Activated CD8-positive, alpha-beta T cell treated with anti-CD3 and anti-CD28 coated beads for 36 hours (primary cell): ENCODE results near the gene LTF. TPM values are rescaled to one million over a fixed set of nuclear protein-coding genes. Genes with fewer than 3 reads are reported as not detected.

ENCODE experiments used
- ATAC-seq: fragments of 200-7000 bp; cut with Tn5 transposase; one replicate; pipeline ENCODE4 v1.10.0; 2021; ENCODE audit warnings: mild to moderate bottlenecking, moderate library complexity
- CTCF ChIA-PET: fragments of 350-600 bp; sonication (Branson Sonifier 250); formaldehyde crosslinking; loops from one replicate; lab custom pipeline; 2021; ENCODE audit warnings: antibody characterized with exemption; lab: Charles Lee
- POLR2A ChIA-PET: fragments of 350-600 bp; sonication (Branson Sonifier 250); formaldehyde crosslinking; loops from one replicate; lab custom pipeline; 2021; ENCODE audit warnings: antibody characterized with exemption; lab: Charles Lee
- DNase-seq: peaks from one replicate; pipeline ENCODE4 v3.0.0-alpha.2; 2020
- H3K27ac Mint-ChIP-seq: one replicate; pipeline ENCODE4 v1.8.0; 2021; ENCODE audit warnings: mild to moderate bottlenecking, mixed read lengths
- H3K27me3 Mint-ChIP-seq: one replicate; pipeline ENCODE4 v1.8.0; 2021; ENCODE audit warnings: mixed read lengths
- H3K36me3 Mint-ChIP-seq: one replicate; pipeline ENCODE4 v1.8.0; 2021; ENCODE audit warnings: low read depth, mixed read lengths
- H3K4me1 Mint-ChIP-seq: one replicate; pipeline ENCODE4 v1.8.0; 2021; ENCODE audit warnings: low read depth, mixed read lengths
- H3K4me3 Mint-ChIP-seq: one replicate; pipeline ENCODE4 v1.8.0; 2021; ENCODE audit warnings: mild to moderate bottlenecking, moderate library complexity, mixed read lengths
- H3K9me3 Mint-ChIP-seq: one replicate; pipeline ENCODE4 v1.8.0; 2021; ENCODE audit warnings: mixed read lengths
- CTCF ChIP-seq: fragments of 200-600 bp; IDR thresholded peaks from one replicate; pipeline ENCODE4 v1.8.0; 2022; ENCODE audit warnings: antibody characterized with exemption, mild to moderate bottlenecking
- intact Hi-C: fragments of 100-400 bp; cut with micrococcal nuclease; formaldehyde crosslinking; loops from one replicate; pipeline ENCODE4 v1.10.0; 2022
- total RNA-seq, 2 experiments: library from RNA; stranded (reverse); gene quantifications; one replicate each; pipeline ENCODE4 v1.2.3, GENCODE V29; 2021

The LTF gene
- total RNA-seq, 2 experiments from 2014 or later, result not detected

- H3K9me3 Mint-ChIP-seq, result no peaks in the 10 kb centered on the region
- intact Hi-C loops, result loop anchor here (5.0 kb wide), 1 partner anchor 72 kb away; no protein-coding TSS in a partner anchor
- no peaks in the 10 kb centered on the region for H3K27me3 Mint-ChIP-seq
- ATAC-seq, result no peak
- CTCF ChIA-PET, result interaction anchor here (1.4 to 13.6 kb wide), 2 partner anchors 72 to 144 kb away, joined by 6 to 254 read pairs; no protein-coding TSS in a partner anchor
- TF ChIP-seq CTCF, result no peak
- H3K4me1 Mint-ChIP-seq, result peaks cover 8% of the 10 kb centered on the region
- DNase-seq, result no peak
- no peak overlapping the region for H3K27ac Mint-ChIP-seq
- POLR2A ChIA-PET, result no interaction called here
- H3K36me3 Mint-ChIP-seq, result no peaks in the 10 kb centered on the region
- H3K4me3 Mint-ChIP-seq, result no peak overlapping the region
These were observed 21.1 kb upstream of the LTF start for GRCh38 chr3:46485779-46486175.

GRCh38 chr3:46484911-46485778, 20.4 kb upstream of the LTF start:
- DNase-seq (no peak), ATAC-seq (no peak)
- Mint-ChIP-seq H3K27me3 (no peaks in the 10 kb centered on the region), H3K36me3 (no peaks in the 10 kb centered on the region), H3K4me3 (no peak overlapping the region), H3K27ac (no peak overlapping the region), H3K9me3 (no peaks in the 10 kb centered on the region), H3K4me1 (peaks cover 8% of the 10 kb centered on the region)
- no peak for TF ChIP-seq CTCF
- intact Hi-C loops, result loop anchor here (5.0 kb wide), 1 partner anchor 72 kb away; no protein-coding TSS in a partner anchor
- ChIA-PET CTCF (interaction anchor here (1.4 to 13.6 kb wide), 2 partner anchors 73 to 145 kb away, joined by 6 to 254 read pairs; no protein-coding TSS in a partner anchor), POLR2A (no interaction called here)

GRCh38 chr3:46484388-46484787, 19.7 kb upstream of the LTF start:
- no peak for DNase-seq
- Mint-ChIP-seq H3K4me3 (no peak overlapping the region), H3K9me3 (no peaks in the 10 kb centered on the region), H3K4me1 (peaks cover 4% of the 10 kb centered on the region), H3K36me3 (no peaks in the 10 kb centered on the region), H3K27me3 (peaks cover 2% of the 10 kb centered on the region), H3K27ac (no peak overlapping the region)
- ATAC-seq, result no peak
- no peak for TF ChIP-seq CTCF
- ChIA-PET CTCF (interaction anchor here (1.3 to 13.6 kb wide), 3 partner anchors 34 to 145 kb away, joined by 4 to 254 read pairs (median 5); no protein-coding TSS in a partner anchor), POLR2A (no interaction called here)
- intact Hi-C loops, result no loop called here

GRCh38 chr3:46483825-46484224, 19.1 kb upstream of the LTF start:
- POLR2A ChIA-PET, result no interaction called here
- CTCF ChIA-PET, result interaction anchor here (1.3 to 13.6 kb wide), 3 partner anchors 34 to 146 kb away, joined by 4 to 254 read pairs (median 5); no protein-coding TSS in a partner anchor
- Mint-ChIP-seq H3K9me3 (no peaks in the 10 kb centered on the region), H3K36me3 (no peaks in the 10 kb centered on the region), H3K4me1 (no peaks in the 10 kb centered on the region), H3K27ac (no peak overlapping the region), H3K27me3 (peaks cover 2% of the 10 kb centered on the region), H3K4me3 (no peak overlapping the region)
- DNase-seq, result no peak
- ATAC-seq, result no peak
- intact Hi-C loops, result no loop called here
- TF ChIP-seq CTCF, result no peak
